ENCODE measurements around the gene STKLD1. TPM values are rescaled to one million over a fixed set of nuclear protein-coding genes. Genes with fewer than 3 reads are reported as not detected.
A peak's percentile ranks its signal among the peaks of the same experiment; 100 is the strongest.

Gene STKLD1
- total and polyA plus RNA-seq, 9 of the 15 experiments (the other 6 are each of a cell fraction or from before 2014, with no cell fraction given): 0.10 to 0.65 (median 0.33) TPM; not detected in 2

DNA sequence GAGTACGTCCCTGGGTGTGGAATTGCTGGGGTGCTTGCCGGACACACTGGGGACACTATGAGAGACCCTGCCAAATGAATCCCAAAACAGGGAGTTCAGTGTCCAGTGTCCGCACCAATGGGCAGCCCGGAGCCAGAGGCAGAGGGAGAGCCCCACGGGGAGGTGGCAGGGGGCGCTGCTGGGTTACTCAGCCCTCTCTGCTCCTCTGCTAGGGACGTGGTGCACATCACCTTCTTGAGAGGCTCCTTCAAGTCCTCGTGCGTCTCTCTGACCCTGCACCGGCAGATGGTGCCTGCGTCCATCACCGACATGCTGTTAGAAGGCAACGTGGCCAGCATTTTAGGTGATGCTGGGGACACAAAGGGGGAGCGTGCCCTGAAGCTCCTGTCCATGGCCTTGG is 20.8 kb downstream of the STKLD1 start (continued):
- TF ChIP-seq CBFA2T2 (conservative IDR thresholded peaks at IDR 0.05) (no peak), POLR2G (IDR thresholded peaks at IDR 0.05; ENCODE audit: low read depth, low read length) (peak; percentile 58)
- TF ChIP-seq, protein P1, sequence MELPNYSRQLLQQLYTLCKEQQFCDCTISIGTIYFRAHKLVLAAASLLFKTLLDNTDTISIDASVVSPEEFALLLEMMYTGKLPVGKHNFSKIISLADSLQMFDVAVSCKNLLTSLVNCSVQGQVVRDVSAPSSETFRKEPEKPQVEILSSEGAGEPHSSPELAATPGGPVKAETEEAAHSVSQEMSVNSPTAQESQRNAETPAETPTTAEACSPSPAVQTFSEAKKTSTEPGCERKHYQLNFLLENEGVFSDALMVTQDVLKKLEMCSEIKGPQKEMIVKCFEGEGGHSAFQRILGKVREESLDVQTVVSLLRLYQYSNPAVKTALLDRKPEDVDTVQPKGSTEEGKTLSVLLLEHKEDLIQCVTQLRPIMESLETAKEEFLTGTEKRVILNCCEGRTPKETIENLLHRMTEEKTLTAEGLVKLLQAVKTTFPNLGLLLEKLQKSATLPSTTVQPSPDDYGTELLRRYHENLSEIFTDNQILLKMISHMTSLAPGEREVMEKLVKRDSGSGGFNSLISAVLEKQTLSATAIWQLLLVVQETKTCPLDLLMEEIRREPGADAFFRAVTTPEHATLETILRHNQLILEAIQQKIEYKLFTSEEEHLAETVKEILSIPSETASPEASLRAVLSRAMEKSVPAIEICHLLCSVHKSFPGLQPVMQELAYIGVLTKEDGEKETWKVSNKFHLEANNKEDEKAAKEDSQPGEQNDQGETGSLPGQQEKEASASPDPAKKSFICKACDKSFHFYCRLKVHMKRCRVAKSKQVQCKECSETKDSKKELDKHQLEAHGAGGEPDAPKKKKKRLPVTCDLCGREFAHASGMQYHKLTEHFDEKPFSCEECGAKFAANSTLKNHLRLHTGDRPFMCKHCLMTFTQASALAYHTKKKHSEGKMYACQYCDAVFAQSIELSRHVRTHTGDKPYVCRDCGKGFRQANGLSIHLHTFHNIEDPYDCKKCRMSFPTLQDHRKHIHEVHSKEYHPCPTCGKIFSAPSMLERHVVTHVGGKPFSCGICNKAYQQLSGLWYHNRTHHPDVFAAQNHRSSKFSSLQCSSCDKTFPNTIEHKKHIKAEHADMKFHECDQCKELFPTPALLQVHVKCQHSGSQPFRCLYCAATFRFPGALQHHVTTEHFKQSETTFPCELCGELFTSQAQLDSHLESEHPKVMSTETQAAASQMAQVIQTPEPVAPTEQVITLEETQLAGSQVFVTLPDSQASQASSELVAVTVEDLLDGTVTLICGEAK (IDR thresholded peaks at IDR 0.05): no peak
- TF ChIP-seq, protein P1 (CRISPR knock-in tag; IDR thresholded peaks at IDR 0.05): no peak

Data from K562 (cell line).